SW480 (cell line): ENCODE results near the gene ZNF148.
A peak's percentile ranks its signal among the peaks of the same experiment; 100 is the strongest.

ENCODE experiments used
- DNase-seq: peaks from one replicate; pipeline ENCODE4 v3.0.0-alpha.2; 2016; ENCODE audit warnings: low spot score

ZNF148 gene

DNA sequence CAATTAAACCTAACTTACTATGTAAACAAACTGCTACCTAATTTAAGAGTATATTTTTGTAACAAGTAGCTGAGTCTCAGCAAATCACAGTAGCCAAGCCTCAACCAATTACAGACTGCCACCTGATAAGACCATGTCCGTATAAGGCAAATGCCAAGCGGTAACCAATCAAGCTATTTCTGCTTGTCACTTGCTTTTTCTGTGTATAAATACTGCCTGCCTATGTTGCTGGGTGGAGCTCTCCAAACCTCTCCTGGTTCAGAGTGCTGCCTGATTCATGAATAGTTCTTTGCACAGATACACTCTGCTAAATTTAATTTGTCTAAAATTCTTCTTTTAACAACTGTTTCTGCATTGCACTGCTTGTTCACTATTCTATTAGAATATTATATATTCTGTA, 42.6 kb downstream of the ZNF148 start:
- DNase-seq, result peak; percentile 26

DNA sequence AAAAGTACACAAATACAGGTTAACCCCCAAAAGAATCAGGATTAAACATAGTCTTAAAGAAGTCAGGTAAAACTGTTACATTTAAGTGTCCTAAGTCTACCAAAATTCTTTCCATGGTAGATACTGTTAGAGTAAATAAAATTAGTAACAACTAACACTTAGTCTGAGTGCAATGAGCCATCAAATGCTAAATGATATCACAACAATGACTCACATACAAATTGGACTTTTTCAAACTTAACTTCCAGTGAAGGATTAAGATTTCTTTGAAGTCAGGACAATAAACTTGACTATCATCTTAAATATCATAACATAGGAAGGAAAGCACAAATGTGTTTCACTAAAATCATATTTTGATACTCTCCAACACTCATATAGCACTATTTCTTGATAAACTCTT, 43.9 kb downstream of the ZNF148 start:
- no peak for DNase-seq

DNA sequence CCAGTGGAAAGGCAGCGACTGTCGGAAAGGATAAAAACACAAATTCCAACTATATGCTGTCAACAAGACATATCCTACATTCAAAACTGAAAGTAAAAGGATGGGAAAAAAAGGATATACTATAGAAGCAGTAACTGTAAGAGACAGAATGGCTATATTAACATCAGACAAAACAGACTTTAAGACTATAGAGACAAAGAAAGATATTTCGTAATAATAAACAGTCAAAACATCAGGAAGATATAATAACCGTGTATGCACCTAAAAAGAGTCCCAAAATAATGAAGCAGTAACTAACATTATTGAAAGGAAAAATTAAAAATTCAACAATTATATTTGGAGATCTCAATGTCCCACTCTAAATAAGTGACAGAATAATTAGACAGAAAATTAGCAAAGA, 48.2 kb downstream of the ZNF148 start:
- DNase-seq, result no peak

DNA sequence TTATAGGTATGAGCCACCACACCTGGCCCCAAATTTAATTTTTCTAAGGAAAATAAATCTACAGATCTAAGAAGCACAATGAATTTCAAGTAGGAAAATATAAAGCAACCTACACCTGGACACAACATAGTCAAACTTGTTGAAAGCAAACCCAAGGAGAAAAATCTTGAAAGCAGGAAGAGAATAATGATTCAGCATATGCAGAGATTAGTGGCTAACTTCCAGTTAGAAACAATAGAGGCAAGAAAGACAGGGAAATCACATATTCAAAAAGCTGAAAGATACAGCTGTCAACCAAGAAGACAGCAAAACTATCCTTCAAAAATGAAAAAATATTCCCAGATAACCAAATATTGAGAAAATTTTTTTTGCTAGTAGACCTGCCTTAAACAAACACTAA, 49.4 kb downstream of the ZNF148 start:
- DNase-seq, result no peak

DNA sequence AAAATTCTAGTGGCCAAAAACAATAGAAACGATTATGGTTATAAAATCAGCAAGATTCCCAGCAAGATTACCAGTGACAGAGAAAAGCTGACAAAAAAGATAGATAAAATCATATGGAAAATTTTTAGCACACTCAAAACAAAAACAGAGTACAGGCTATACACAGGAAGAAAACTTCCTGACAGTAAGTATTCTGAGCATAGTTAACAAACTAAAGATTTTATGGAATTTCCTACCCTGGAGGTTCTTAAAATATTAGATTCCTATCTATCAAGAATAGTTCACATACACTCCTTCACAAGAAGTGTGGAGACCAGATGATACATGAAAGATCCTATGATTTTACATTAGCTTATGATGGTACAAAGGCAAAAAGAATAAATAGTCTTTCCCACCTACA, 50.8 kb downstream of the ZNF148 start:
- no peak for DNase-seq

DNA sequence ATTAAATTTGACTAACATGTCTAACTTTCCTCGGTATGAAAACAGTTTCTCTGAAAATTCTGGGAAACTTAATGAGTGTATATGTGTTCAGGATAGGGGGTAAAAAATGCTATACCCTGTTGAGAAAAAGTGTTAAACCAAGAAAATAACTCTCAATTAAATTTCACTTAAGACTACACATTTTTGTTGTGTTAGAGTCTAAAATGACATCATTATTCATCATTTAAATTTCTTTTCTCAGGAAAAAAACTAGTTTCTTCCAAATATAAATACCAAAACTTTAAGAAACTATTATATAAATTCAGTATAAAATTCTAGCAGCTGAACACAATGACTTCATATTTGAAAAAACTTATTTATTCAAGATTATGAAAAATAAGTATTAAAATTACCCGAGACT, 52.2 kb downstream of the ZNF148 start:
- DNase-seq, result no peak

DNA sequence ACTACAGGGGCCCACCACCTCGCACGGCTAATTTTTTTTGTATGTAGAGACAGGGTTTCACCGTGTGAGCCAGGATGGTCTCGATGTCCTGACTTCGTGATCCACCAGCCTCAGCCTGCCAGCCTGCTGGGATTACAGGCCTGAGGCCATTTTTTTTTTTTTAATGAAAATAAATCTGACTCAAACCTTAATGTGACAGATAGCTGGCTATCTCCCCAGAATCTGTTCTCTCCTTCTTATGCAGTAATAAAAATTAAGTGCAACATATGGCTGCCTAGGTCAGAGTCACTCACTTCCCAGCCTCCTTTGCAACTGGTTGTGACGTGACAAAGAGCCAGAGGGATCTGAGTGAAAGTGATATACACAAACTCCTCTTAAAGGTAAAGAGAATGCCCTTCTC, 53.0 kb downstream of the ZNF148 start:
- no peak for DNase-seq

DNA sequence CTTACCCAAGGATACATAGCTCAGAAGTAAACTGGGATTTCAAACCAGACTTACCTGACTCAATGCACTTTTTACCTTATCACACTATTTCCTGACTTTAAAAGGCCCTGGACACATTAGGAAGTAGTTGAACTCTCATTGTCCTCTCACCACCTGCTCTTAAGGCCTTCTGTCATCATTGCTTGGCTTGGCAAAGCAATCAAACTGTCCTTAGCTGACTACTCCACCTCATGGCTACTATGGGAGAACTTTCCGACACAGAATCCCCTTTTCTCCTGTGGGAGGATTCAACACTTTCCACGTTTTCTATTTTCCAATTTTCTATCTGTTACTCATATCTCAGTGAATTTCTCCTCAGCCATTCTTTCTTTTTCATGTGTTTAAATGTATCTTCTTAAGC, 55.4 kb downstream of the ZNF148 start:
- no peak for DNase-seq

DNA sequence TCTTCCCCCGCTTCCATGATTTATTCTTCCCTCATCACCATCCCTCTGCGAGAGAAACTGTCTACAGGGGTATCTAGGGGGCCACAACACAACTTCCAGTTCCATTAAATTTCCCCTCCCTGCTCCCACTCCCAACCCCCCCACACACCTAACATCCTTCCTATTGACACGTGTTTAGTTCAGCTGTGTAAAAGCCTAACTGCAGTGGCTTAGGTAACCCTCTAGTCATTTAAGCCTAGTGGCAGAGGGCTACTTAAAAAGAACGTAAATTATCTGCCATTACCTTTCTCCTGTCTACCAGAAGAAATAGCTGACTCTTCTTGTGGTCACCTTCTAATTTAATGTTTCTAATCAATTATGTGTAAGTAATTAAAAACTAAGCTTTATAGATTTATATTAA, 56.3 kb downstream of the ZNF148 start:
- DNase-seq, result no peak

DNA sequence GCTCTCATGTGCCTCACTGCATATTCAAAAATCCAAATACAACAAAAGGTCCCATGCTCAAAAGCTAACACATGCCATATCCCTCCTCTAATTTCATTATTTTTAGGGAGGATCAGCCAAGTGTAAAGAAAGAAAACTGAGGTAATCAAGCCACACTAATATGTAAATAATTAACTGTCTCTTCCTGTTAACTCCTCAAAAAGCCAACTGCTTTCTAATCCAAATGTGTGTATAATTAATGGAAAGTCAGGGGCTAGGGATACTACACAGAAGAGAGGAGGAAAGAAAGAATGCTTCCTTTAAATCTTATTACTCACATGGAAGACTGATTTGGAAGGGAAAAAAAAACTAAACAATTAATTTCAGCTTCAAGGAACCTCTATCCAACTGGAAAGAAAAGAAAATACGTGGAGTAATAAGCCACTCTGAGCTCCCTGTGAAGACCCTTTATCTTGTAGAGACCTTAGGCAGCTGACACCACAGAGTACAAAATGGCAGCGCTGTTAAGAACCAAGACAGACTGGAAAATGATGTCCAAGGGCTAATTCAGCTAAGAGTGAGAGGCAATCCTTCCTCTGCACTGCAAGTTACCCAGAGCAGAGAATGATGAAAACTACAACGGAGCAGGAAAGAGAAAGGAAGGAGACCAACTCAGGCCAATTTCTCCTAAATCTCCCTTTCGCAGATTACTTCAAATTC, 56.8 kb downstream of the ZNF148 start:
- no peak for DNase-seq

DNA sequence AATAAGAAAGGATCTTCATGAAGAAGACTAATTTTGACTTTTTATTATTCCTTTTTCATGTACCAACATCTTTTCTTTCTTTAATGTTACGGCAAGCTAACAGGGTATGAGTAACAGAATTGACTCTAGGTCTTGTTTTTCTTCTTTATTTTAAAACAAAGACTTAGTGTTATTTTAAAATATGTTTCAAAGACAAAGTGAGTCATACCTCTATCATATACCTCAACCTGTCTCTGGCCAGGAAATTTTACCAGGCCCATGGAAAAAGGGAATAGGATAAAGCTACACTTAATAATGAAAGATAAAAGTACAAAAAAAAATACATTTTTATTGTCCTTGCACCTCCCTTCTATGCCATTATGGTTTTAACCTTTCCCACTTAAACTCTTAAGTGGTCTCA, 57.4 kb downstream of the ZNF148 start:
- DNase-seq, result no peak

DNA sequence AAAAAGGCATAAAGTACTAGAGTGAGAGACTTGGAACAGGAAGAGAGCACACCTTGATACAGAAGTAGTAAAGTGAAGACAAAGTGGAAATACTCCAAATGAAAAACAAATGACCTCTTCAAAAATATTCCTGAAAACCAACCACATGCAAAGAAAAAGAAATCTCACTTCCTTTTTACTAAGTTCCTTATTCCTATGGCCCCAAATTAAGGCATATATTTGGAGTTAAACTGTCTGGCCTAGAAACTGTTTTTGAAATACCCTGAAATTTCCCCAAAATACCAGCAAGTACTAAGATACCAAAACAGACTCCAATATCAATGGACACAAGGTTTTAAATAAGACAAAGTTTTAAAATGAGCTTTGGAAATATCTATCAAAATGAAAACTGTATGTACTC, 58.2 kb downstream of the ZNF148 start:
- DNase-seq, result no peak

DNA sequence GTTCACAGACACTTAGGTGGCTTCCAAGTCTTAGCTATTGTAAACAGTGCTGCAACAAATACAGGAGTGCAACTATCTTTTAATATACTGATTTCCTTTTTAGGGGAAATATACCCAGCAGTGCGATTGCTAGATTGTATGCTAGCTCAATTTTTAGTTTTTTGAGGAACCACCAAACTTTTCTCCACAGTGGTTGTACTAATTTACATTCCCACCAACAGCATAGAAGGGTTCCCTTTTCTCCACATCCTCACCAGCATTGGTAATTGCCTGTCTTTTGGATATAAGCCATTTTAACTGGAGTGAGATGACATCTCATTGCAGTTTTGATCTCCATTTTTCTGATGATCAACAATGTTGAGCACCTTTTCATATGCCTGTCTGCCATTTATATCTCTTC, 58.9 kb downstream of the ZNF148 start:
- no peak for DNase-seq

DNA sequence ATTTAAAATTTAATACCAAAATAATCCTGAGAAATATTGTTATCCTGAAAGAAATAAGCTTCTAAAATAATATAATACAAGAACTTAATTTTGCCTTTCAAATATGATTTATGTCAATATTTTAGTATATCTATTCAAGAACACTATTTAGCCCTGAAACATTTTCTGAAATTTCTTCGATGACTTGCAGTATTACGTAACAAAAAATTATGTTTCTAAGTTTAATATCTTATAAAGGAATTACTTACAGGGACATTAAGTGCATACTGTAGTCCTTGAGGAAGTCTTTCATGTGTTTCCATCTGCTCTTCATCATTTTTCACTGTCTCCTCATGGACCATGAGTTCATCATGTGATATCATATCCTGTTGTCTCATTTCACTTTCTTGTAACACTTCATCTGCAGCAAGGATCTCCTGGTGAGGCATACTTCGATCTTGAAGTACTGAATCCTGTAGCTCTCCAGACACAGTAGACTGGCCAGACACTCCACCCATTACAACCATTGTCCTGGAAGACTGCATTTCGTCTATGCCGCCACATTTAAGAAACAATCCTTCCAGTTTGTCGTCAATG, 62.0 kb downstream of the ZNF148 start:
- DNase-seq, result no peak

DNA sequence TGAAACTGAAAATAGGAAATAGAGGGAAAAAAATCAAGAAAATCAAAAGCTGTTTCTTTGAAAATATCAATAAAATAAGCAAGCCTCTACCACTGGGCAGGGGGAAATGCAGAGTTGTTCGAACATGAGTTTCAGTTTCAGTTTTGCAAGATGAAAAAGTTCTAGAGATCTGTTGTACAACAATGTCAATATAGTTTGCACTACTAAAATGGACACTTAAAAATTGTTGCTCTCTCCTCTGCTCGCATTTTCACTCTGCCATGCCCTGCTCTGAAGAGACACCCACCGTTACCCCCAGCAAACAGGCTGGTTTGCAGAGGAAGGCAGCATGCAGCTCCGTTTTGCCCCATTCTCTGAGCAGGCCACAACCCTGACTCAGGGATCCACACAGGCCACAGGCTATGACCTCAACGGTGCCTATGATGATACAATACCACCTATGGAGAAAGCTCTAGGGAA, 64.5 kb downstream of the ZNF148 start:
- no peak for DNase-seq

DNA sequence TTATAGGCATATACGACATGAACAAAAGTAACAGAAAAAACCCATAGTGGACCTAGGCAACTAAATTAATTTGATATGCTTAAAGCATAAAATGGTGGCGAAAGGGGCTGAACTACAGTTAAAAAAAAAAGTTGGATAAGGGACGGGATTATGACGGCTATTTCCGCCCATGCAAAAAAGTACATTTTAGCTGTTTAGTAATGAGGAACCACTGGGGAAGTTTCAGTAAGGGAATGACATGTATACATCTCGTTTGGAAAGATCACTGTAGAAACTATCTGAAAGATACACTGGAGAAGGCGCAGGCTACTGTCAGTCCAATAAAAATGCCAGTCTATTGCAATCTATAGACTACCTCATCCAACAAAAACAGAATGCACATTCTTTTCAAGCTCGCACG, 65.6 kb downstream of the ZNF148 start:
- no peak for DNase-seq

DNA sequence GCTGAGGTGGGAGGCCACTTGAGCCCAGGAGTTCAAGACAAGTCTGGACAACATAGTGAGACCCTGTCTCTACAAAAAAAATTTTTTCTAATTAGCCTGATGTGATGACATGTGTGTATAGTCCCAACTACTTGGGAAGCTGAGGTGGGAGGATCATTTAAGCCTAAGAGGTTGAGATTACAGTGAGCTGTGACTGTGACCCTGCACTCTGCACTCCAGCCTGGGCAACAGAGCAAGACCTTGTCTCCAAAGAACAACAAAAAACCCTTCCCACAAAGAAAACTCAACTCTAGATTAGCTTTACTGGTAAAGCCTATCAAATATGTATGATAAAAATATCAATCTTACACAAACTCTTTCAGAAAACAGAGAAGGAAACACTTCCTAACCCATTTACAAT, 68.5 kb downstream of the ZNF148 start:
- no peak for DNase-seq

DNA sequence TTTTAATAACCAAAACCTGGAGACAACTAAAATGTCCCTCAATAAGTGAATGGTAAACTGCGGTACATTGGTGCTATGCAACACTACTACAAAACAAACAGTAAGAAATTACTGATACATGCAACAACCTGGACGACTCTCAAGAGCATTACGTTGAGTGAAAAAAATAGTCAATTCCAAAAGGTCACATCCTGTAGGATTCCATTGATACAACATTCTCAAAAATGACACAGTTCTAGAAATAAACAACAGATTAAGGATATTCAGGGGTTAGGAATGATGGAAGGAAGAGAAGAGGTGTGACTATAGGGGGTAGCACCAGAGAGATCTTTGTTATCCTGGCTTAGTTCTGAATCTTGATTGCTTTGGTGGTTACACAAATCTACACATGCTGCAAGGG, 72.2 kb downstream of the ZNF148 start:
- DNase-seq, result no peak

DNA sequence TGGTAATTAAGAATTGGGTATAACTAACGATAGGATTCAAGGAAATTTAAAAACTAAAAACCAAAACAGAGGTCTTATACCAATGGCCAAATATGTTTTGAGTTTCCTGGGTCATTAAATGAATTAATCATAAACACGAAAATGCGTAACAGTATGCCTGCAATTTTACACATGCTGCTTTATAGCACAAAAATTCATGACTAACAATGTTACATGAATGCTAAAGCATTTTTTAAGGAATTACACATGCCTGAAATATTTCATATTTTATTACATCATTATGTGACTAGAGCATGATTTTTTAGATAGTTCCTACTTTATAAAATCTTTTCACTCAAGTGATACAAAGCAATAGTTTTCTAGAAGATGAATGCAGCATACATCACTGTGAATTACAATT, 74.7 kb downstream of the ZNF148 start:
- no peak for DNase-seq

DNA sequence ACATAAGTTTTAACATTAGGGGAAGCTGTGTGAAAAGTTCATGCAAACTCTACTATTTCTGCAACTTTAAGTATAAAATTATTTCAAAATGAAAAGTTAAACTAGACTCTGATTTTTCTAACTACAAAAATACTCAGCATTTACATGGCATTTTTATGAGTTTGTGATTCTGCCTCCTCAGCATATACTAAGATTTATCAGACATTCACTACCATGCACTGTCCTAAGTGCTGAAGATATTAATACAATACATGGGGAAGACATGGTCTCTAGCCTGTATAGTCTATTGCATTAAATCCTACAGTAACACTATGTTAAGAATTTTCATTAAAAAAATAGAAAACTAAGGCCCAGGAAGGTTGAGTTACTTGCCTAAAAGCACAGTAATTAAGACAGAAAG, 80.7 kb downstream of the ZNF148 start:
- no peak for DNase-seq

DNA sequence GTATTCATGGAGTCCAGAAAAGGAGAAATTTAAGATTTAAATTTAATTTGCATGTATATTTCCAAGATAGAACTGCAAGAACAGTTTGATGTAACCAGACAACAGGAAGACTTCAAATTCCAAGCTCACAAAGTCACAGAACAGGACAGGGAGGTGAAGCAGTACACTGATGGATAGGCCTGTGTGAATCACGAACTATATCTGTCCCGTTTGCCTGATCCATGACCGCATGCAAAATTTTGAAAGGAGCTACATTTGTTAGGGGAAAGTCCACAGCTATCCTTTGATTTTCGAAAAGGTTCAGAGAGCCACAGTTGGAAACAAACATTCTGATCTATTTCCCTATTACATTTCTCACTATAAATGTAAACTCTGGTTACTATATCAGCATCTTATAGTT, 83.1 kb downstream of the ZNF148 start:
- DNase-seq, result no peak

DNA sequence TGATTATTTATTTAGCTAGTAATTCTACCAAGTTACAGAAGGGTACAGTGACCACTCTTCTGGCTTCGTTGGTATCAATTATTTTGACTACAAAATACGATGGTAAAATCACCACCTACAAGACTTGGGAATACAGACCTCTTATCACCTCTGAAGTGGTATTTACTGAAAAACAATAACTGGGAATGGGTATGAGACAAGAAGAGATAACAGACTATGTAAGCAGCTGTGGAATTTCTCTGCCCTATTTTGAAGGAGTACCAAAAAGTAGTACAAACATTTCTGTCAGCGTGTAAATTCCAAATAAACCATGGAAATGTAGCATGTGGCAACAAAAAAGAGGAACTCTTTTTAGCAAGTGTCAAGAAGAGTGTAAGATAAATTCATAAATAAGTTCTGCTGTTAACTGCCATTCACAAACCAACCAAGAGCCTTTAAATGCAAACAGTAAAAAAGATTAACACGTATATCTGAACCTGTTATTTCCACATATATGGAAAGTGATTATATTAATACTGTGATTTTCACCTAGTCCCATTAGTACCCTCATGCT, 85.6 kb downstream of the ZNF148 start:
- no peak for DNase-seq

DNA sequence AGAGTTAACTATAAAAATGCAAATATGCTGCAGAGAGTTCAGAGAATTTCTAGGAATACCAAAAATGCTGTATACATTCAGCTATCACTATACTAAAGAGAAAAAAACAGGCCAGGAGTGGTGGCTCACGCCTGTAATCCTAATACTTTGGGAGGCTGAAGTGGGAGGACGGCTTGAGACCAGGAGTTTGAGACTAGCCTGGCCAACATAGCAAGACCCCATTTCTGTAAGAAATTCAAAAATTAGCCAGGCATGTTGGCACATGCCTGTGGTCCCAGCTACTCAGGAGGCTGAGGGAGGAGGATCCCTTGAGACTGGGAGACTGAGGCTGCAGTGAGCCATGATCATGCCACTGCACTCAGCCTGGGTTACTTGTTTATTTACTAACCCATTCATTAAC, 87.9 kb downstream of the ZNF148 start:
- DNase-seq, result no peak

DNA sequence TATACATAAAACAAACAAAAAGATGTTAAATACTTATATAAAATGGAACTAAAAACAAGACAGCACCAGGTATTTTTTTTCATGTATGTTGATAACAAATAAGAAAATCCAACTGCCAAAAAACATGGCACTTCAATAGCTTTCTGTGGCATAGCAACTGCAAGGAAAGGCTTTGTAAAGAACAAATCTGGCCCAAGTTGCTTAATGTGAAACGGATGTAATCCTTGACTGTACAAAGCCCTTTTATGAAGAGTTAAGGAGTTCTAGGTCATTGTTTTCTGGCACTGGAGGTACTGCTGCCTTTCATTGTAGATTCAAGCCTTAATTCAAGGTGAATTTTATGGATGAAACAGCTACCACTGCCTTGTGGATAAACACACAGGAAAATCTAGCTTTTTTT, 93.7 kb downstream of the ZNF148 start:
- no peak for DNase-seq
